CD8-positive, alpha-beta memory T cell (primary cell): ENCODE results near the gene LARP7. TPM values are rescaled to one million over a fixed set of nuclear protein-coding genes. Genes with fewer than 3 reads are reported as not detected.

Source experiments
- CTCF ChIA-PET: fragments of 350-600 bp; sonication (Branson Sonifier 250); formaldehyde crosslinking; loops from one replicate; lab custom pipeline; 2021; ENCODE audit warnings: antibody characterized with exemption; lab: Charles Lee
- POLR2A ChIA-PET: fragments of 350-600 bp; sonication (Branson Sonifier 250); formaldehyde crosslinking; loops from one replicate; lab custom pipeline; 2021; ENCODE audit warnings: antibody characterized with exemption; lab: Charles Lee
- DNase-seq, 5 donors: peaks; one replicate each; pipeline versions ENCODE4 v3.0.0 to v3.0.0-alpha.2; 2020 to 2022; ENCODE audit warnings: mixed read lengths in 1 of 5
- H3K27ac ChIP-seq: one replicate; pipeline ENCODE4 v1.7.0; 2013; ENCODE audit warnings: low read depth, mild to moderate bottlenecking, low read length, moderate library complexity
- H3K27me3 ChIP-seq: 2 replicates; pipeline ENCODE4 v1.7.0; 2013; ENCODE audit warnings: low read length, mild to moderate bottlenecking; ENCODE audit not compliant: insufficient read depth, poor library complexity, severe bottlenecking
- H3K36me3 ChIP-seq: 2 replicates; pipeline ENCODE4 v1.7.0; 2013; ENCODE audit warnings: mild to moderate bottlenecking, low read length, moderate library complexity; ENCODE audit not compliant: insufficient read depth
- H3K4me1 ChIP-seq: 2 replicates; pipeline ENCODE4 v1.7.0; 2013; ENCODE audit warnings: mild to moderate bottlenecking, low read length, moderate library complexity; ENCODE audit not compliant: insufficient read depth
- H3K4me3 ChIP-seq: 2 replicates; pipeline ENCODE4 v1.7.0; 2013; ENCODE audit warnings: mild to moderate bottlenecking, low read length
- H3K9me3 ChIP-seq: 2 replicates; pipeline ENCODE4 v1.7.0; 2013; ENCODE audit warnings: mild to moderate bottlenecking, low read length
- H3K27ac Mint-ChIP-seq, 8 donors: one replicate each; pipeline ENCODE4 v1.8.0; 2020 to 2021; ENCODE audit warnings: mixed read lengths in 8 of 8, mild to moderate bottlenecking in 6 of 8, inconsistent platforms in 3 of 8, moderate library complexity in 3 of 8
- H3K27me3 Mint-ChIP-seq, 2 donors: one replicate each; pipeline ENCODE4 v1.8.0; 2020 to 2021; ENCODE audit warnings: mixed read lengths in 2 of 2, mild to moderate bottlenecking in 1 of 2, moderate library complexity in 1 of 2
- H3K36me3 Mint-ChIP-seq, 3 donors: one replicate each; pipeline ENCODE4 v1.8.0; 2020 to 2021; ENCODE audit warnings: mixed read lengths in 3 of 3, inconsistent platforms in 1 of 3, mild to moderate bottlenecking in 1 of 3
- H3K4me1 Mint-ChIP-seq, 3 donors: one replicate each; pipeline ENCODE4 v1.8.0; 2020 to 2021; ENCODE audit warnings: mixed read lengths in 3 of 3, inconsistent platforms in 1 of 3, mild to moderate bottlenecking in 1 of 3
- H3K4me3 Mint-ChIP-seq, 7 donors: one replicate each; pipeline ENCODE4 v1.8.0; 2020 to 2021; ENCODE audit warnings: mixed read lengths in 7 of 7, mild to moderate bottlenecking in 6 of 7, moderate library complexity in 4 of 7, inconsistent platforms in 2 of 7
- H3K9me3 Mint-ChIP-seq, 5 donors: one replicate each; pipeline ENCODE4 v1.8.0; 2020 to 2022; ENCODE audit warnings: mixed read lengths in 5 of 5, mild to moderate bottlenecking in 3 of 5, moderate library complexity in 2 of 5, inconsistent platforms in 1 of 5
- polyA plus RNA-seq: library from polyadenylated mRNA; unstranded; fragments of 300-500 nt; fragmentation: Illumina TruSeq; gene quantifications from one replicate; pipeline ENCODE4 v1.2.3, GENCODE V29; 2021
- total RNA-seq, 2 experiments: library from RNA; stranded (reverse); gene quantifications; one replicate each; pipeline ENCODE4 v1.2.3, GENCODE V29; 2021

The LARP7 gene
- total RNA-seq (10 to 100 TPM; 46.1 to 48.5 TPM), polyA plus RNA-seq (51.4 TPM)

GRCh38 chr4:112636688-112637551 is at the start of gene LARP7, which contains the start of gene ZGRF1:
LARP7 (plus strand) TSS chr4:112637143; CDS start chr4:112644670, 7,527 bp downstream.
ZGRF1 (minus strand) TSS chr4:112636909; CDS start chr4:112633176, 3,733 bp downstream.
- CTCF ChIA-PET, result interaction anchor here (0.8 to 1.4 kb wide), 4 partner anchors 10 to 128 kb away, joined by 3 to 5 read pairs (median 4); no protein-coding TSS in a partner anchor
- peak; percentile 96 to 99 (median 99) for DNase-seq
- Mint-ChIP-seq H3K36me3 (peaks cover 0 to 19% (median 3%) of the 10 kb centered on the region in 3 donors), H3K9me3 (no peaks in the 10 kb centered on the region), H3K4me1 (peaks cover 23 to 27% (median 24%) of the 10 kb centered on the region in 3 donors), H3K27ac (peak within 1 kb of the TSS in 1 of 8 donors; percentile 50), H3K27me3 (no peaks in the 10 kb centered on the region), H3K4me3 (peak within 1 kb of the TSS in 1 of 7 donors; percentile 19)
- H3K4me3 ChIP-seq, result peak within 1 kb of the TSS; percentile 95
- no peaks in the 10 kb centered on the region for H3K9me3 ChIP-seq
- peak within 1 kb of the TSS; percentile 100 for H3K27ac ChIP-seq
- no peaks in the 10 kb centered on the region for H3K27me3 ChIP-seq
- POLR2A ChIA-PET, result no interaction called here
- H3K4me1 ChIP-seq, result peaks cover 25% of the 10 kb centered on the region
- no peaks in the 10 kb centered on the region for H3K36me3 ChIP-seq

DNA sequence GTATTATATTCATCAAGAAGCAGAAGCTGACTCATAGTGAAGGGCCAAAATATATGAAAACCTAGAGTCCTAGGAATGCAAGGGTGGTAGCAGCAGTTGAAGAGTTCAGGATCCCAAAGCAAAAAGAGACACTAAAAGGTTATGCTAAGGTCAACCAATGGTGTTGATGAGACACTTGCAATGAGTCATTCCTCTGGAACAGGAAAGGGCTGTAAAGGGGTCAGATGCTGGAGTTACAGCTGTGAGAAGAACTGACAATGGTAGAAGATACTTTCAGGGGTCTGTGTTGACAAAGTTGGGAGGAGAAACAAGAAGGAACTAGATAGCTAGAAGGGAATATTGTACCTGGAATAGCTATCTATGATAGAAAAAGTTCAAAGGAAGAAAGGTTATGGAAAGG is 47.7 kb upstream of the LARP7 start:
- Mint-ChIP-seq H3K27ac (no peak overlapping the region), H3K27me3 (no peaks in the 10 kb centered on the region), H3K36me3 (peaks cover 4 to 9% (median 4%) of the 10 kb centered on the region in 3 donors), H3K4me3 (no peak overlapping the region), H3K9me3 (peaks cover 0 to 2% (median 0%) of the 10 kb centered on the region in 5 donors), H3K4me1 (no peaks in the 10 kb centered on the region)
- H3K27ac ChIP-seq, result no peak overlapping the region
- H3K36me3 ChIP-seq, result no peaks in the 10 kb centered on the region
- ChIA-PET CTCF (interaction anchor here (0.9 kb wide), 1 partner anchor 65 kb away, joined by 3 read pairs; no protein-coding TSS in a partner anchor), POLR2A (no interaction called here)
- no peak overlapping the region for H3K4me3 ChIP-seq
- H3K4me1 ChIP-seq, result no peaks in the 10 kb centered on the region
- no peak for DNase-seq
- H3K27me3 ChIP-seq, result no peaks in the 10 kb centered on the region
- no peaks in the 10 kb centered on the region for H3K9me3 ChIP-seq

- Histone ChIP-seq H3K4me3 (no peak overlapping the region), H3K9me3 (no peaks in the 10 kb centered on the region), H3K36me3 (no peaks in the 10 kb centered on the region), H3K27ac (no peak overlapping the region), H3K4me1 (no peaks in the 10 kb centered on the region), H3K27me3 (no peaks in the 10 kb centered on the region)
- Mint-ChIP-seq H3K4me3 (no peak overlapping the region), H3K36me3 (peaks cover 1 to 11% (median 4%) of the 10 kb centered on the region in 3 donors), H3K9me3 (peaks cover 0 to 2% (median 0%) of the 10 kb centered on the region in 5 donors), H3K27me3 (no peaks in the 10 kb centered on the region), H3K4me1 (no peaks in the 10 kb centered on the region), H3K27ac (no peak overlapping the region)
- CTCF ChIA-PET, result interaction anchor here (0.7 kb wide), 1 partner anchor 371 kb away, joined by 3 read pairs; no protein-coding TSS in a partner anchor
- POLR2A ChIA-PET, result no interaction called here
- DNase-seq, result no peak
Observed at GRCh38 chr4:112591593-112591992, 45.4 kb upstream of the LARP7 start.

DNA sequence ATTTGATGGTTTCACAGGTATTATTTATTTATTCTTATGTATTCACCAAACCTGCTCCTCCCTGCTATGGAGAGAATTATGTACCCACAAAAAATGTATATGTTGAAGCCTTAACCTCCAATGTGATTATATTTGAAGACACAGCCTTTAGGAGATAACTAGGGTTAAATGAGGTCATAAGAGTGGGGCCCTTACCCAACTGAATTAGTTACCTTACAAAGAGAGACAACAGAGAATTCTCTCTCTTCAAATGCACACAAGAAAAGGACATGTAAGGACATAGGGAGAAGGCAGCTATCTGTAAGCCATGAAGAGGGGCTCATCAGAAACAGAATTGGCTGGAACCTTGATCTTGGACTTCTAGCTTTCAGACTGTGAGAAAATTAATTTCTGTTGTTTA is 44.2 kb upstream of the LARP7 start:
- ChIA-PET CTCF (no interaction called here), POLR2A (no interaction called here)
- H3K4me1 Mint-ChIP-seq, result no peaks in the 10 kb centered on the region
- Histone ChIP-seq H3K27me3 (no peaks in the 10 kb centered on the region), H3K4me3 (no peak overlapping the region), H3K27ac (no peak overlapping the region), H3K4me1 (no peaks in the 10 kb centered on the region), H3K9me3 (no peaks in the 10 kb centered on the region), H3K36me3 (no peaks in the 10 kb centered on the region)
- DNase-seq, result no peak
- no peaks in the 10 kb centered on the region for H3K27me3 Mint-ChIP-seq
- H3K4me3 Mint-ChIP-seq, result no peak overlapping the region
- peaks cover 0 to 2% (median 0%) of the 10 kb centered on the region in 5 donors for H3K9me3 Mint-ChIP-seq
- H3K27ac Mint-ChIP-seq, result no peak overlapping the region
- H3K36me3 Mint-ChIP-seq, result peaks cover 0 to 11% (median 4%) of the 10 kb centered on the region in 3 donors

DNA sequence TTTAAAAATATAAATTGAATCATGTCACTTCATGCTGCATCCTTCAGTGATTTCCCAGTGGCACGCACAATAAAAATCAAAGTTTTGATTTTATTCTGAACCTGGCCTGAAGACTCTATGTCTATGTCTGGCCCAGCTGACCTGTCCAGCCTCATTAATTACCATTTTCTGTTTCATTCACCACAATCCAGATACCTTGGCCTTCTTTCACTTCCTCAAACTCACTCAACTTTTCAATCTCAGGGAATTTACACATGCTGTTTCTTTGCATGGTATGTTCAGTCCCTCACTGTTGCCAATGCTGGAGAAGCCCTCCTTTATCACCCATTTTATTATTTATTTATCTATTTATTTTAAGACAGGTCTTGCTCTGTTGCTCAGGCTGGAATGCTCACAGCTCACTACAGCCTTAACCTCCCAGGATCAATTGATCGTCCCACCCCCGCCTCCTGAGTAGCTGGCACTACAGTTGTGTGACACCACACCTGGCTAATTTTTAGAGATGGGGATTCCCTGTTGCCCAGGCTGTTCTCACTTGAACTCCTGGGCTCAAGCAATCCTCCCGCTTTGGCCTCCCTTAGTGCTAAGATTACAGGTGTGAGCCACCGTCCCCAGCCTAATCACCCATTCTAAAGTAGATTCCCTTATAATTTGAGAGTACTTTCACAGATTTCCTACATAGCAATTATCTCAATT is 43.4 kb upstream of the LARP7 start:
- H3K9me3 Mint-ChIP-seq, result peaks cover 0 to 2% (median 0%) of the 10 kb centered on the region in 5 donors
- ChIA-PET CTCF (no interaction called here), POLR2A (no interaction called here)
- no peak overlapping the region for H3K4me3 Mint-ChIP-seq
- peaks cover 0 to 11% (median 4%) of the 10 kb centered on the region in 3 donors for H3K36me3 Mint-ChIP-seq
- H3K27ac Mint-ChIP-seq, result no peak overlapping the region
- DNase-seq, result no peak
- Histone ChIP-seq H3K36me3 (no peaks in the 10 kb centered on the region), H3K4me1 (no peaks in the 10 kb centered on the region), H3K4me3 (no peak overlapping the region), H3K9me3 (no peaks in the 10 kb centered on the region), H3K27ac (no peak overlapping the region), H3K27me3 (no peaks in the 10 kb centered on the region)
- H3K27me3 Mint-ChIP-seq, result no peaks in the 10 kb centered on the region
- no peaks in the 10 kb centered on the region for H3K4me1 Mint-ChIP-seq

DNA sequence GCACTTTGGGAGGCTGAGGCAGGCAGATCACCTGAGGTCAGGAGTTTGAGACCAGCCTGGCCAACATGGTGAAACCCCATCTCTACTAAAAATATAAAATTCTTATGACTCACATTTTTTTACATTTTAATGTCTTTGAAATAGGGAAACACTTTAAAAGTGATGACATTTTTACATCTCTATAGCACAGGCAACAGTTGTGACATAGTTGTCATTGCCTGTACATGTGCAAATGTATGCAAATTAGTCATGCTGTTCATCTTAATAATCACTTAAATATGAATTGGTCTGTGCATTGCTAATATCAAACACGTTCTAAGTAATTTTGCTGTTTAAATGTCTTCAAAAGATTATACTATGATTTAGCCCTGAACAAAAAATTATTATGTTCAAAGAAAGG is 42.0 kb upstream of the LARP7 start:
- Mint-ChIP-seq H3K36me3 (peaks cover 0 to 9% (median 4%) of the 10 kb centered on the region in 3 donors), H3K27me3 (no peaks in the 10 kb centered on the region), H3K4me1 (no peaks in the 10 kb centered on the region), H3K27ac (no peak overlapping the region), H3K4me3 (no peak overlapping the region), H3K9me3 (peaks cover 0 to 2% (median 0%) of the 10 kb centered on the region in 5 donors)
- ChIA-PET POLR2A (no interaction called here), CTCF (no interaction called here)
- Histone ChIP-seq H3K27ac (no peak overlapping the region), H3K4me1 (no peaks in the 10 kb centered on the region), H3K27me3 (no peaks in the 10 kb centered on the region), H3K4me3 (no peak overlapping the region), H3K9me3 (no peaks in the 10 kb centered on the region), H3K36me3 (no peaks in the 10 kb centered on the region)
- DNase-seq, result no peak

GRCh38 chr4:112604589-112604988 is 32.4 kb upstream of the LARP7 start:
- DNase-seq, result peak in 4 of 5 donors; percentile 14 to 50 (median 22)
- Mint-ChIP-seq H3K4me3 (no peak overlapping the region), H3K4me1 (peaks cover 0 to 3% (median 0%) of the 10 kb centered on the region in 3 donors), H3K9me3 (no peaks in the 10 kb centered on the region), H3K36me3 (peaks cover 0 to 8% (median 0%) of the 10 kb centered on the region in 3 donors), H3K27ac (peak overlapping the region in 3 of 8 donors; percentile 22 to 45 (median 23)), H3K27me3 (no peaks in the 10 kb centered on the region)
- ChIA-PET POLR2A (no interaction called here), CTCF (interaction anchor here (0.6 to 1.5 kb wide), 9 partner anchors 12 to 504 kb away, joined by 3 to 7 read pairs (median 3); no protein-coding TSS in a partner anchor)
- no peaks in the 10 kb centered on the region for H3K9me3 ChIP-seq
- no peaks in the 10 kb centered on the region for H3K36me3 ChIP-seq
- H3K4me1 ChIP-seq, result no peaks in the 10 kb centered on the region
- no peak overlapping the region for H3K4me3 ChIP-seq
- no peak overlapping the region for H3K27ac ChIP-seq
- no peaks in the 10 kb centered on the region for H3K27me3 ChIP-seq
